ENCODE data around the gene IL34.

- no peak for TF ChIP-seq CTCF (IDR thresholded peaks at IDR 0.05; ENCODE audit: insufficient read depth, low read length, poor library complexity, severe bottlenecking)
- no peak for TF ChIP-seq EZH2phosphoT487 (conservative IDR thresholded peaks at IDR 0.05; ENCODE audit: low read length)
Observed at GRCh38 chr16:70670175-70670574, 23.8 kb downstream of the IL34 start.

Measured in SU-DHL-6 (cell line).